ENCODE measurements around the gene TMEM144. TPM values are rescaled to one million over a fixed set of nuclear protein-coding genes. Genes with fewer than 3 reads are reported as not detected.

Gene TMEM144
- total RNA-seq, 1 donor from 2014 or later: 4.0 TPM

GRCh38 chr4:158285429-158286216 is 75.3 kb downstream of the TMEM144 start:
- intact Hi-C loops (cut with DNase I): no loop called here
- TF ChIP-seq CTCF (IDR thresholded peaks at IDR 0.05): no peak
- no peak overlapping the region for H3K4me3 ChIP-seq
- no peaks in the 10 kb centered on the region for H3K36me3 ChIP-seq
- no peaks in the 10 kb centered on the region for H3K27me3 ChIP-seq
- H3K4me1 ChIP-seq: no peaks in the 10 kb centered on the region
- H3K9me3 ChIP-seq: no peaks in the 10 kb centered on the region
- DNase-seq (ENCODE audit: low spot score in 2 of 2): no peak
- no peak overlapping the region for H3K27ac ChIP-seq

GRCh38 chr4:158290912-158291311 is 80.6 kb downstream of the TMEM144 start:
- no peak for DNase-seq (ENCODE audit: low spot score in 2 of 2)
- H3K36me3 ChIP-seq: no peaks in the 10 kb centered on the region
- no peaks in the 10 kb centered on the region for H3K9me3 ChIP-seq

GRCh38 chr4:158291334-158292055 is 81.2 kb downstream of the TMEM144 start:
- TF ChIP-seq CTCF (IDR thresholded peaks at IDR 0.05): no peak
- Histone ChIP-seq H3K27ac (no peak overlapping the region), H3K36me3 (no peaks in the 10 kb centered on the region), H3K9me3 (no peaks in the 10 kb centered on the region), H3K4me1 (no peaks in the 10 kb centered on the region), H3K27me3 (no peaks in the 10 kb centered on the region), H3K4me3 (no peak overlapping the region)
- no peak for DNase-seq (ENCODE audit: low spot score in 2 of 2)
- intact Hi-C loops (cut with DNase I): no loop called here

More at GRCh38 chr4:158290912-158291311, 80.6 kb downstream of the TMEM144 start:
- Histone ChIP-seq H3K4me3 (no peak overlapping the region), H3K27me3 (no peaks in the 10 kb centered on the region), H3K27ac (no peak overlapping the region), H3K4me1 (no peaks in the 10 kb centered on the region)
- no peak for TF ChIP-seq CTCF (IDR thresholded peaks at IDR 0.05)
- intact Hi-C loops (cut with DNase I): no loop called here

- no peaks in the 10 kb centered on the region for H3K27me3 ChIP-seq
- TF ChIP-seq CTCF (IDR thresholded peaks at IDR 0.05): no peak
- no peaks in the 10 kb centered on the region for H3K4me1 ChIP-seq
- no peak overlapping the region for H3K4me3 ChIP-seq
- no peak overlapping the region for H3K27ac ChIP-seq
- no peak for DNase-seq (ENCODE audit: low spot score in 2 of 2)
- H3K9me3 ChIP-seq: no peaks in the 10 kb centered on the region
- no peaks in the 10 kb centered on the region for H3K36me3 ChIP-seq
- intact Hi-C loops (cut with DNase I): no loop called here
These were observed 81.9 kb downstream of the TMEM144 start for GRCh38 chr4:158292156-158292555.

- H3K27me3 ChIP-seq: no peaks in the 10 kb centered on the region
- no peak for DNase-seq (ENCODE audit: low spot score in 2 of 2)
- no peaks in the 10 kb centered on the region for H3K4me1 ChIP-seq
- H3K9me3 ChIP-seq: no peaks in the 10 kb centered on the region
- TF ChIP-seq CTCF (IDR thresholded peaks at IDR 0.05): no peak
- no peak overlapping the region for H3K4me3 ChIP-seq
- H3K27ac ChIP-seq: no peak overlapping the region
- intact Hi-C loops (cut with DNase I): no loop called here
- H3K36me3 ChIP-seq: no peaks in the 10 kb centered on the region
These were observed 84.8 kb downstream of the TMEM144 start for GRCh38 chr4:158295053-158295452.

Measured in ascending aorta (tissue), 2 donors.